Esophagus squamous epithelium (tissue), 4 donors: ENCODE data around the gene CAPS.
"Not testable (repeated sequence)": the region's sequence is repeated elsewhere in the genome, so short reads cannot be mapped to it uniquely, and the experiment has no call there.

ENCODE experiments used
- CTCF ChIP-seq, 6 experiments: fragments of 450-650 bp in 4 of 6; fragments of 200-600 bp in 2 of 6; sonication (generic) in 2 of 6; IDR thresholded peaks; one replicate each; pipeline ENCODE4 v1.5.1; 2016 to 2019; ENCODE audit warnings: antibody characterized with exemption in 6 of 6, mild to moderate bottlenecking in 4 of 6, moderate library complexity in 4 of 6
- POLR2A ChIP-seq, 4 donors: fragments of 450-650 bp; IDR thresholded peaks; one replicate each; pipeline ENCODE4 v1.6.1; 2017; ENCODE audit warnings: antibody characterized with exemption in 4 of 4, mild to moderate bottlenecking in 4 of 4, moderate library complexity in 3 of 4

GRCh38 chr19:5963259-5963658 is 49.2 kb downstream of the CAPS start:
- not testable (repeated sequence) for TF ChIP-seq CTCF, POLR2A (IDR thresholded peaks at IDR 0.05)
